Measurements from ENCODE around the gene ZNF621. TPM values are rescaled to one million over a fixed set of nuclear protein-coding genes. Genes with fewer than 3 reads are reported as not detected.

ZNF621 gene
- total and polyA plus RNA-seq, 9 of the 15 experiments (the other 6 are each of a cell fraction or from before 2014, with no cell fraction given), result 4.7 to 28.9 (median 20.6) TPM

DNA sequence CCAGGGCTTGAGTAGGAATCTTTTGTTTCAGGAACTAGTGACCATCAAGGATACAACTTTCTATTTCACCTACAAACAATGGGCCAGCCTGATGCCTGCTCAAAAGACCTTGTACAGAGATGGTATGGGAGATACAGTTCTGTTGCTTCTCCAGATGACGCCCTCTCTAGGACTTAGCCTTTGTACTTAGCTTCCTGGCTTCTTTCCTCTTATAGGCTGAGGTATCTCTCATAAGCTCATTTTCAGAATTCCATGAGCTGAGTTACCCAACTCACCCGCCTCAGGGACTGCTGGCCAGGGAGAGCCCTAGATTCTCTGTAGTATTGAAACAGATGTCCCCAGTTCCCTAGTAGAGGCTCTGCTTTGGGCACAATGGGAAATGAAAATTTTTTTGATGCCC, 27.5 kb upstream of the ZNF621 start (continued):
- TF ChIP-seq, protein P1, sequence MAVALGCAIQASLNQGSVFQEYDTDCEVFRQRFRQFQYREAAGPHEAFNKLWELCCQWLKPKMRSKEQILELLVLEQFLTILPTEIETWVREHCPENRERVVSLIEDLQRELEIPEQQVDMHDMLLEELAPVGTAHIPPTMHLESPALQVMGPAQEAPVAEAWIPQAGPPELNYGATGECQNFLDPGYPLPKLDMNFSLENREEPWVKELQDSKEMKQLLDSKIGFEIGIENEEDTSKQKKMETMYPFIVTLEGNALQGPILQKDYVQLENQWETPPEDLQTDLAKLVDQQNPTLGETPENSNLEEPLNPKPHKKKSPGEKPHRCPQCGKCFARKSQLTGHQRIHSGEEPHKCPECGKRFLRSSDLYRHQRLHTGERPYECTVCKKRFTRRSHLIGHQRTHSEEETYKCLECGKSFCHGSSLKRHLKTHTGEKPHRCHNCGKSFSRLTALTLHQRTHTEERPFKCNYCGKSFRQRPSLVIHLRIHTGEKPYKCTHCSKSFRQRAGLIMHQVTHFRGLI (CRISPR knock-in tag; IDR thresholded peaks at IDR 0.05), result no peak

- no peak overlapping the region for H3K27ac ChIP-seq (ENCODE audit: extremely low read depth, low read depth, low read length)
- no peaks in the 10 kb centered on the region for H3K9me1 ChIP-seq (ENCODE audit: control insufficient read depth, insufficient read depth, low read length)
- H3K9ac ChIP-seq (ENCODE audit: insufficient read depth in 1 of 2, low read depth in 2 of 2, low read length in 2 of 2), result no peak overlapping the region
- H2AFZ ChIP-seq (ENCODE audit: low read depth, low read length), result no peak overlapping the region
- no TSS peak for BruUV-seq (replicated peaks)
- peak; percentile 70 for TF ChIP-seq PRDM10 (IDR thresholded peaks at IDR 0.05; ENCODE audit: partially characterized antibody)
- TF ChIP-seq, protein P2, sequence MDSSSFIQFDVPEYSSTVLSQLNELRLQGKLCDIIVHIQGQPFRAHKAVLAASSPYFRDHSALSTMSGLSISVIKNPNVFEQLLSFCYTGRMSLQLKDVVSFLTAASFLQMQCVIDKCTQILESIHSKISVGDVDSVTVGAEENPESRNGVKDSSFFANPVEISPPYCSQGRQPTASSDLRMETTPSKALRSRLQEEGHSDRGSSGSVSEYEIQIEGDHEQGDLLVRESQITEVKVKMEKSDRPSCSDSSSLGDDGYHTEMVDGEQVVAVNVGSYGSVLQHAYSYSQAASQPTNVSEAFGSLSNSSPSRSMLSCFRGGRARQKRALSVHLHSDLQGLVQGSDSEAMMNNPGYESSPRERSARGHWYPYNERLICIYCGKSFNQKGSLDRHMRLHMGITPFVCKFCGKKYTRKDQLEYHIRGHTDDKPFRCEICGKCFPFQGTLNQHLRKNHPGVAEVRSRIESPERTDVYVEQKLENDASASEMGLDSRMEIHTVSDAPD (CRISPR knock-in tag; IDR thresholded peaks at IDR 0.05), result no peak
- TF ChIP-seq ZFP1 (CRISPR knock-in tag; IDR thresholded peaks at IDR 0.05), result no peak
- in situ Hi-C loops (cut with MboI), result no loop called here
- 8% methylated on average over 1 of the region's 1 CpG for WGBS (ENCODE audit: insufficient coverage, low coverage, missing lambda C conversion rate)
- no peak overlapping the region for H3K4me2 ChIP-seq (ENCODE audit: insufficient read depth, low read length)
- no peak for FAIRE-seq
- H3K4me1 ChIP-seq (replicated peaks in 1 of 2; ENCODE audit: control insufficient read depth in 2 of 2, insufficient read depth in 2 of 2, low read length in 2 of 2), result no peaks in the 10 kb centered on the region; a peak in 2 of 5 replicates
- ChIA-PET POLR2A (interaction anchor here (0.7 to 1.0 kb wide), 4 partner anchors 30 to 1260 kb away, joined by 3 read pairs; no protein-coding TSS in a partner anchor), CTCF (ENCODE audit: low intra/inter-chr PET ratio) (no interaction called here)
- no peak overlapping the region for H3K4me3 ChIP-seq
- H3K9me3 ChIP-seq (replicated peaks; ENCODE audit: control insufficient read depth, insufficient read depth, low read depth, low read length), result no peaks in the 10 kb centered on the region
- ATAC-seq, result no peak
- H4K20me1 ChIP-seq (replicated peaks; ENCODE audit: control insufficient read depth, insufficient read depth, low read length), result no peaks in the 10 kb centered on the region
- no peak for DNase-seq (ENCODE audit: extremely low read depth in 1 of 4, low spot score in 3 of 4)
- H3K79me2 ChIP-seq (ENCODE audit: control insufficient read depth, insufficient read depth, low read length), result no peaks in the 10 kb centered on the region
- no peaks in the 10 kb centered on the region for H3K36me3 ChIP-seq (ENCODE audit: control insufficient read depth, insufficient read depth, low read length)
- intact Hi-C loops (cut with micrococcal nuclease), result no loop called here
- H3K27me3 ChIP-seq (ENCODE audit: control insufficient read depth in 2 of 2, insufficient read depth in 2 of 2, low read length in 2 of 2), result 0 out of 5 replicates have a peak, but pooled peaks cover 0 to 3% of the 10 kb centered on the region in 2 experiments
Measured at GRCh38 chr3:40499952-40500351, 24.8 kb upstream of the ZNF621 start.
